ACHN (cell line): ENCODE results near the gene PDE6B.
"Not testable (repeated sequence)": the region's sequence is repeated elsewhere in the genome, so short reads cannot be mapped to it uniquely, and the experiment has no call there.

Experiments
- DNase-seq: peaks from one replicate; pipeline ENCODE4 v3.0.0-alpha.2; 2015
- in situ Hi-C: cut with HindIII; loops from 2 replicates; pipeline ENCODE4 v1.10.0; 2017; ENCODE audit warnings: low sequenced_read_pairs, low pct_ligation_motif_present, low pct_unique_long_range_greater_than_20kb

The PDE6B gene

GRCh38 chr4:687971-688853 is 62.8 kb downstream of the PDE6B start:
- in situ Hi-C loops = no loop called here
- peak; percentile 22 for DNase-seq

GRCh38 chr4:688854-689681 is 63.7 kb downstream of the PDE6B start, which contains the start of gene SLC49A3:
Gene SLC49A3 (minus strand): TSS chr4:689151. CDS start chr4:689127, 24 bp downstream.
- in situ Hi-C loops = no loop called here
- peak; percentile 23 for DNase-seq

- no peak for DNase-seq
- in situ Hi-C loops = no loop called here
Measured at GRCh38 chr4:689723-690122, 64.3 kb downstream of the PDE6B start.

- no peak for DNase-seq
- in situ Hi-C loops = no loop called here
Measured at GRCh38 chr4:692771-693554, 67.6 kb downstream of the PDE6B start.

GRCh38 chr4:694341-694940 is 69.1 kb downstream of the PDE6B start:
- in situ Hi-C loops, DNase-seq: not testable (repeated sequence)

- in situ Hi-C loops = no loop called here
- no peak for DNase-seq
Measured at GRCh38 chr4:699816-700580, 74.6 kb downstream of the PDE6B start.

- in situ Hi-C loops = no loop called here
- DNase-seq = no peak
Measured at GRCh38 chr4:700587-701264, 75.4 kb downstream of the PDE6B start.

GRCh38 chr4:702618-703048 is 77.3 kb downstream of the PDE6B start:
- in situ Hi-C loops = no loop called here
- no peak for DNase-seq

GRCh38 chr4:703336-704197 is 78.2 kb downstream of the PDE6B start:
- no peak for DNase-seq
- in situ Hi-C loops = no loop called here

GRCh38 chr4:704198-704891 is 79.0 kb downstream of the PDE6B start:
- DNase-seq = no peak
- in situ Hi-C loops = no loop called here

GRCh38 chr4:704971-705277 is 79.6 kb downstream of the PDE6B start:
- no peak for DNase-seq
- in situ Hi-C loops = no loop called here

- in situ Hi-C loops = no loop called here
- DNase-seq = peak; percentile 89
Measured at GRCh38 chr4:705278-706082, 80.1 kb downstream of the PDE6B start, which contains the start of gene PCGF3. Gene PCGF3 (plus strand): TSS chr4:705832. CDS start chr4:733681, 27,849 bp downstream.

GRCh38 chr4:706083-706633 is 80.8 kb downstream of the PDE6B start:
- in situ Hi-C loops, DNase-seq: not testable (repeated sequence)

GRCh38 chr4:706834-707598 is 81.6 kb downstream of the PDE6B start:
- DNase-seq = no peak
- in situ Hi-C loops = no loop called here
